Lung (tissue), 12 donors: ENCODE data around the gene MAIP1. TPM values are rescaled to one million over a fixed set of nuclear protein-coding genes. Genes with fewer than 3 reads are reported as not detected.

Experiments used
- ATAC-seq: fragments of 200-7000 bp; cut with Tn5 transposase; one replicate; pipeline ENCODE4 v1.9.1; 2020; ENCODE audit warnings: moderate number of reproducible peaks; ENCODE audit not compliant: insufficient read depth, low FRiP score
- DNase-seq, 3 donors: peaks; one replicate each; pipeline ENCODE4 v3.0.0-alpha.2; 2013 to 2017
- H3K27ac ChIP-seq, 2 donors: one replicate each; pipeline ENCODE4 v1.5.1; 2013; ENCODE audit warnings: mild to moderate bottlenecking in 2 of 2, moderate library complexity in 2 of 2, control low read depth in 1 of 2, inconsistent platforms in 1 of 2, low read depth in 1 of 2, low read length in 1 of 2
- H3K27me3 ChIP-seq, 3 donors: one replicate each; pipeline ENCODE4 v1.5.1; 2013; ENCODE audit warnings: low read length in 2 of 3; ENCODE audit not compliant: control insufficient read depth in 3 of 3, insufficient read depth in 3 of 3
- H3K36me3 ChIP-seq, 4 donors: one replicate each; pipeline ENCODE4 v1.5.1; 2013; ENCODE audit warnings: low read length in 4 of 4, mild to moderate bottlenecking in 1 of 4, moderate library complexity in 1 of 4; ENCODE audit not compliant: control insufficient read depth in 4 of 4, insufficient read depth in 4 of 4
- H3K4me1 ChIP-seq, 5 donors: one replicate each; pipeline ENCODE4 v1.5.1; 2013; ENCODE audit warnings: low read length in 5 of 5, mild to moderate bottlenecking in 2 of 5, moderate library complexity in 1 of 5; ENCODE audit not compliant: control insufficient read depth in 5 of 5, insufficient read depth in 5 of 5
- H3K4me3 ChIP-seq: one replicate; pipeline ENCODE4 v1.5.1; 2013; ENCODE audit warnings: mild to moderate bottlenecking, control low read depth, moderate library complexity
- H3K9ac ChIP-seq, 2 donors: one replicate each; pipeline ENCODE4 v1.5.1; 2013; ENCODE audit warnings: low read length in 2 of 2, control low read depth in 1 of 2; ENCODE audit not compliant: insufficient read depth in 1 of 2
- H3K9me3 ChIP-seq, 4 donors: one replicate each; pipeline ENCODE4 v1.5.1; 2013; ENCODE audit warnings: low read length in 3 of 4, mild to moderate bottlenecking in 1 of 4, moderate library complexity in 1 of 4; ENCODE audit not compliant: control insufficient read depth in 4 of 4, insufficient read depth in 3 of 4
- WGBS, 2 donors: extraction: QIAGEN DNeasy Blood & Tissue Kit; methylation state at CpG; one replicate each; pipeline ENCODE4 v1.1.7; 2013; 5-methylcytosine and 5-hydroxymethylcytosine counted together
- polyA plus RNA-seq, 2 donors: library from polyadenylated mRNA; stranded (reverse); fragments of 200-250 nt; gene quantifications; one replicate each; pipeline ENCODE4 v1.2.1, GENCODE V29; 2013
- total RNA-seq, 2 donors: library from RNA; depleted of rRNA in 1 of 2; stranded (reverse); fragments of >200 nt in 1 of 2; gene quantifications; one replicate each; pipeline ENCODE4 v1.2.1, GENCODE V29; 2014 to 2021
- TF ChIP-seq, protein P1 (sequence below): IDR thresholded peaks from 2 replicates; pipeline ENCODE4 v1.5.1; 2012; ENCODE audit warnings: mild to moderate bottlenecking; ENCODE audit errors: control extremely low read depth, extremely low read depth
- donor health status: control.
- donor health status: control.
- donor health status: Bipolar disorder and iron deficiency.
- donor health status: healthy.
- donor health status: DM: yes; HTN: yes; CAD: no.

MAIP1 gene
- total and polyA plus RNA-seq, 4 donors: 8.2 to 18.3 (median 15.3) TPM

DNA sequence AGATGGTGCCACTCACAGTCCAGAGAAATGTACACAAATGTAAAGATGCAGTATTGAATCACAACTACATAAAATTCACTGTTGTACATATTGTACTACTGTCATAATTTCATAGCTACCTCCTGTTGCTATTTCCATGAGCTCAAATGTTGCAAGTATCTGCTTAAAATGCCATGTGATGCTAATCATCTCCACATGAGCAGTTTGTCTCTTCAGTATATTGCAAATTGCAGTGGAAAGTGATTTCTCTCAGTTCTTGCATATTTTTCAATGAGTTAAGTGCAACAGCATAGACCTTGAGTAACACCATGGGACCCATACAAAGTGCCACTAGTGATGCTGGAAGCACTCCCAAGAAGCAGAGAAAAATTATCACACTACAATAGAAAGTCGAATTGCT, 51.9 kb downstream of the MAIP1 start:
- TF ChIP-seq, protein P1, sequence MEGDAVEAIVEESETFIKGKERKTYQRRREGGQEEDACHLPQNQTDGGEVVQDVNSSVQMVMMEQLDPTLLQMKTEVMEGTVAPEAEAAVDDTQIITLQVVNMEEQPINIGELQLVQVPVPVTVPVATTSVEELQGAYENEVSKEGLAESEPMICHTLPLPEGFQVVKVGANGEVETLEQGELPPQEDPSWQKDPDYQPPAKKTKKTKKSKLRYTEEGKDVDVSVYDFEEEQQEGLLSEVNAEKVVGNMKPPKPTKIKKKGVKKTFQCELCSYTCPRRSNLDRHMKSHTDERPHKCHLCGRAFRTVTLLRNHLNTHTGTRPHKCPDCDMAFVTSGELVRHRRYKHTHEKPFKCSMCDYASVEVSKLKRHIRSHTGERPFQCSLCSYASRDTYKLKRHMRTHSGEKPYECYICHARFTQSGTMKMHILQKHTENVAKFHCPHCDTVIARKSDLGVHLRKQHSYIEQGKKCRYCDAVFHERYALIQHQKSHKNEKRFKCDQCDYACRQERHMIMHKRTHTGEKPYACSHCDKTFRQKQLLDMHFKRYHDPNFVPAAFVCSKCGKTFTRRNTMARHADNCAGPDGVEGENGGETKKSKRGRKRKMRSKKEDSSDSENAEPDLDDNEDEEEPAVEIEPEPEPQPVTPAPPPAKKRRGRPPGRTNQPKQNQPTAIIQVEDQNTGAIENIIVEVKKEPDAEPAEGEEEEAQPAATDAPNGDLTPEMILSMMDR: no peak
- ATAC-seq (no peak), DNase-seq (no peak)
- Histone ChIP-seq H3K4me1 (no peaks in the 10 kb centered on the region), H3K9ac (no peak overlapping the region), H3K36me3 (peaks cover 0 to 5% (median 0%) of the 10 kb centered on the region in 4 donors), H3K4me3 (no peak overlapping the region), H3K9me3 (peaks cover 0 to 5% (median 1%) of the 10 kb centered on the region in 4 donors), H3K27me3 (no peaks in the 10 kb centered on the region), H3K27ac (no peak overlapping the region)
- WGBS, 2 donors: 86 to 90% methylated on average over 1 of the region's 1 CpG

DNA sequence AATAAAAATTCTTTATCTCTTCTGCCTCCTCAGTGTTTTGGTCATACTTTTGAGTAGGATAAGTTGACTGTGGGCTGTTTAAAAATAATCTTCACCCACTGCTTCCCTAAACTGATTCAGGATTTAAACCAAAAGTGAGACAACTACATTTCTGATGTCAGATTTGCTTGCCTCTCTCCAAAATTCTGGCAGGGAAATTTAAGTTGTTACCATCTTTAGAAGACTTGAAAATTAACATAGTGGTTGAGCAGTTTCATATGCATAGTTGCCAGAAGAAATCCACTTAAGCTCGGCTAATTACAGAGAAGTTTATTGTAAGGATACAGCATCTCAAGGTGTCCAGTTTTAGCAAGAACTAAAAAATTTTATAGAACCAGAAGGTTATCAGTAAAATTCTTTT, 57.0 kb downstream of the MAIP1 start:
- WGBS, 2 donors: 94 to 97% methylated on average over 1 of the region's 1 CpG

More for the DNA sequence above, 57.0 kb downstream of the MAIP1 start:
- H3K4me1 ChIP-seq: no peaks in the 10 kb centered on the region
- H3K4me3 ChIP-seq: no peak overlapping the region
- TF ChIP-seq, protein P1: no peak
- no peak overlapping the region for H3K9ac ChIP-seq
- ATAC-seq (no peak), DNase-seq (no peak)
- peaks cover 0 to 2% (median 0%) of the 10 kb centered on the region in 4 donors for H3K36me3 ChIP-seq
- no peak overlapping the region for H3K27ac ChIP-seq
- peaks cover 0 to 2% (median 0%) of the 10 kb centered on the region in 4 donors for H3K9me3 ChIP-seq
- H3K27me3 ChIP-seq: no peaks in the 10 kb centered on the region

Other genes with a start within 250 kb of the MAIP1 start
- 1 to 10 TPM; 1.3 to 2.8 TPM for gene FTCDNL1, start 104.4 kb upstream of the MAIP1 start, total RNA-seq
- gene FTCDNL1, start 104.4 kb upstream of the MAIP1 start, polyA plus RNA-seq: 1 to 10 TPM; 1.6 to 2.0 TPM
- gene C2orf69, start 44.3 kb upstream of the MAIP1 start, total RNA-seq: 10 to 100 TPM in 1 of 2 donors, 1 to 10 TPM in 1; 7.3 to 11.1 TPM
- gene C2orf69, start 44.3 kb upstream of the MAIP1 start, polyA plus RNA-seq: 1 to 10 TPM; 4.5 to 6.2 TPM
- 10 to 100 TPM in 1 of 2 donors, 1 to 10 TPM in 1; 5.7 to 18.8 TPM for gene TYW5, start 91 bp upstream of the MAIP1 start, total RNA-seq
- gene TYW5, start 91 bp upstream of the MAIP1 start, polyA plus RNA-seq: 1 to 10 TPM; 3.3 to 4.1 TPM